GM15510 (cell line): ENCODE data around the gene ZDHHC8.
A peak's percentile ranks its signal among the peaks of the same experiment; 100 is the strongest.

Source experiments
- POLR2A ChIP-seq: IDR thresholded peaks from 3 replicates; pipeline ENCODE4 v1.6.1; 2011; ENCODE audit warnings: borderline replicate concordance; ENCODE audit not compliant: insufficient read length; ENCODE audit errors: extremely low read depth

Gene ZDHHC8

GRCh38 chr22:20108757-20109230 lies 22.8 kb upstream of the ZDHHC8 start:
- no peak for TF ChIP-seq POLR2A

GRCh38 chr22:20109411-20110358 lies 21.9 kb upstream of the ZDHHC8 start:
- TF ChIP-seq POLR2A: peak; percentile 1

DNA sequence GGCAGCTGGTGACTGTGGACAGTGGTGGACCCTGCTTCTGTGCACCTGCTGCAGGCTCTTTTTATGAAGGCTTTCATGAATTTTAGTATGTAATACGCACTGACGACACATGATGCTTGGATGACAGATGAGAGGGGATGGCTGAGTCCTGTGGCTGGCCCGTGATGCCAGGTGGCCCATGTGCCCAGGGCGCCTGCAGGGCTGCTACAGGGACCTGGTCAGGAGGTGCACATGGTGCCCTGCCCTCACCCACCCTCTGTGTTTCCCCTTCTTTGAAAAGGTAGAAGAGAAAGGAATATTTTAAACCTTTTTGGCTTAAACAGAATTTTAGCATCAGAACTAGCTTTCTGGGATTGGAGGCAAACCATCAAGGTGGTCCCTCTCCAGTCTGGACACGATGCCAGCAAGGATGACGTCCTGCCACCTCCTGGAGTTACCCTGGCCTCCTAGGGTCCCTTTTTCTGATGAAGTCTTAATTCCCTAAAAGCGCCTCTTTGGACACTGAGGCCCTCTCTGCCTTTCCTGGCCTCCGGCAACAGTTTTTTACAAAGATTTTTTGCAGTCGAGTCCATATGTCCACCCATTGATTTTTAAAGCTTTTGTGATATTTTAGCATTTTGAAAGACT lies 21.1 kb upstream of the ZDHHC8 start:
- TF ChIP-seq POLR2A: no peak

DNA sequence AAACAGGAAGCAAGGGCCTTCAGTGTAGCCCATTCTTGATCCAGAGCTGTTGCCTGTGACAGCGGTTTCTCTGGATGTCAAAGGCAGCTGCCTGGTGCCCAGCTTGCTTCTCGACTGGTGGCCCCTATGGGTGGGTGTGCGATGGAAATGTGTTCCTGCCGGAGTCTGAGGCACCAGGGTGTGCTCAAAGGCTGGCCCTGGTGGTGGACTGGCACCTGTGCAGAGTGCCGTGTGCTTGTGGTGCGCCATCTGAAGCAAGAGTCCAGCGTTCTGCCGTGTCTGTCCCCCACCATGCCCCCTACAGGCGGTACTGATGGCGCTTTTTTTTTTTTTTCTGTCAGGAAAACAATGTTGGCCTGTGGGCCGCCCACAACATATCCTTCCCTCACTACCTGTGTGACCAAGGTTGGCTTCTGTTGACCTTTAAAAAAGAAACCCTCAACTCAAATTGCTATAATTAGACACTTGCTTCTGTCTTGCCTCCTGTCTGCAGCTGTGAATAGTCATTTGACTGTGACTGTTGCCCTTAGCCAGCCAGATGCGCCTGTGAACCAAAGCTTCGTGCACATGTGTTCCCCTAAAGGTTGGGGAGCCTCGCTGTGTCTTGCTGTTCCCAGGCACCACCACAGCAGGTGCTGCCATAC lies 20.4 kb upstream of the ZDHHC8 start:
- TF ChIP-seq POLR2A: peak; percentile 31

DNA sequence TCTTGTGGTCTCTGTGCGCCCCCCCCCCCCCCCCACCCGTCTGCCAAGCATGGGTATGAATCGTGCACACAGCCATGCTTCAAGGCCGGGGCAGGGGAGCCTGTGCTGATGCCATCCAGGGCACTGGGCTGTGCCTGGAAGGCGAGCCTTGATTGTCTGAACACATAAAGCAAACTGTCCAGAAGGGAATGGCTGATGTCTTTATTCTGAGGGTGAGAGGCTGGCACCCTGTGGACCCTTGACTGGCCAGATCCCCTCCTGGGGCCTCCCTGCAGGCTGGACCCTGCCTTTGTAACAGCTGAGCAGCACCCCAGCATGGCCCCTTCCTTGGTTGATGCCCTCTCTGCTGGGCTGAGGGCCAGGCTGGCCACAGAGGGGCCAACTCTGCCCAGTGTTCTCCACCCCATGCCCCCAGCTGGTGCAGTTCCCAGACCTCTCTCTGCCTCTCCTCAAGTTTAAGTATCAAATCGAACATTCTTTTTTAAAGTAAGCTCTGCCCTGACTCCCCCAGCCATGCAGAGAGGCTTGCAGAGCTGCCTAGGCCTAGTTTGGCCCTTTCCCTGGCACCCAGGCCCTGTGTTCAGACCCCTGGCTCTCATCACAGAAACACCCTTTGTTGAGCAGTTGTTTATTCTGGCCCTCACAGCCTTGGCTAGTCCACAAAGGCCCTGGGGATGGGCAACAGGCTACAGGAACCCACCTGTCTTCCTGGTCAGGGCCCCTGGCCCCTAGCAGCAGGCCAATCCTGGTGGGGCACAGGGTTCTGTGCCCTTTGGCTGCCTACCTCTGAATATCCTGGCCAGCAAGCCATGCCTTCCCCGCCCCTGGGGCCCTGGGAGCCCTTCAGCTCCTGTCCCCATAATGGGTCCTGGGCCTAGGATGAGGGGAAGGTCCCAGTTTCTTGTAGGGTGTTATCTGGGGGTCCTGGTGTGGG lies 19.6 kb upstream of the ZDHHC8 start:
- TF ChIP-seq POLR2A: peak; percentile 22

GRCh38 chr22:20112623-20113511 lies 18.7 kb upstream of the ZDHHC8 start:
- TF ChIP-seq POLR2A: no peak

DNA sequence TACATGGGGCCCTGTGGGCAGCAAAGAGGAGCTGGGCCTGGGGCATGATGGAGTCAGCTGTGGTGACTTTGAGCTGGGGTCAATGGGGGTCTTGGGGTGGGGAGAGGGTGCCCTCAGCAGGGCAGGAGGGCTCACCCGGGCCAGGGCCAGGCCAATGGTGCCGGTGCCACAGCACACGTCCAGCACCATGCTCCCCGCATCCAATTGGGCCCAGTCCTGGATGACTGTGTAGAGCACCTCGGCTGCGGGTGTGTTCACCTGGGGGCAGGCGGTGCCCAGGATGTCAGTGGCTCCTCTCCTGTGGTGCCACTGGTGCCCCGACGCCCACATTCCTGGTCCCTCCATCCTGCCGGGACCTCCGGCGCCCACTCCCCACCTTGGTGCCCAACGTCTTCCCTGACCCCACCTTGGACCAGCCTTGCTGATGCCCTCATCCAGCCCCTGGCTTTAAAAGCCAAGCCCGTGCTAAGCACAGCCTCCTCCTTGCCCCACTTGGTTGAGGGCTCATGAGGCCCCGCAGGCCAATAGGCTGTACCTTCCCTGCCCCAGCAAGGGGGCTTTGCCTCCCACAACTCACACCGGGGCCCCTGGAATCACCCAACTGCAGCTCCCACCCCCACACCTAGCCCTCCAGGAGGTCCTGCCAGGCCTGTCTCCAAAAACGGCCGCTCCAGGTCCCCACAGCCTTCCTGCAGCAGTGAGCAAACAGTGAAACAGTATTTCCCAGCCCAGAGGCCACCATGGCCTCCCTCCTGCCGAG lies 17.9 kb upstream of the ZDHHC8 start:
- no peak for TF ChIP-seq POLR2A

DNA sequence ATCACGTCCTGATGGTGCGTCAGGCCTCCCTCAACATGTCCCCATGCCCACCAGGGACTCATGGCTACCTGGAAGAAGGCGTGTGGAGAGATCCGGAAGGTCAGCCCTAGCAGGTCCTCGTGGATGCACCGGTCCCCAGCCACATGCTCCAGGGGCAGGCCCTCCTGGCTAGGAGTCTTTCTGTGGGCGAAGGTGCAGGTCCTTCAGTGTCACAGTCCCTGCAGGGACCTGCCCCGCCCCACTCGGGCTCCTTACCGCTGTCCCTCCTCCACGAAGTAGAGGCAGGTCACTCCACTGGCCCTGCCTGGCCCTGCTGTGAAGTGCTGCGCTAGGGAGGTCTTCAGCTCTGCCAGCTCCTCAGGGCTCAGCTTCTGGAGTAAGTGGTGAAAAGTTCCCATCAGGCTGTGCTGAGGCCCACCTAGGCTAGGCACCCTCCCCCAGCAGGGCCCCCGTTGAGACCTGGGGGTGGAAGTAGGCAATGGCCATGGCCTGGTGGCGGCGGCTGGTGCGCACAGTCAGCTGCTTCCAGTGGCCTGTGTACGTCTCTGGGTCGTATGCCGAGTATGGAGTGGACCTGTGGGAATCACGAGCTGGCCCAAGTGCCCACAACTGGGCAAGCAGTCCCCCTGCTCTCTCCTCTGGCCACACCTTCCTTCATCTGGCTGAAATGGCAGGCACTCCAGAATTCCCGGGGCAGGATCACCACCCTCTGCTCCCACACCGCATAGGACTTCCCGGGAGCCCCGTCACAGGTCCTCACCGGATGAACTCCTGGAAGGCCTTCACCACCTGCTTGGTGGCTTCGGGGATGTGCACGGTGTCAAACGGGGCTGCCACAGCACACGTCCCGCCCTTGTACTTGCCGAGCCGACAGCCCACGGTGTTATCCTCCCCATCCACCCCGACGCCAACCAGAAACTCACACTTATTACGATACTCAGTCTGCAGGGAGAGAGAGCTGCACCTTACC lies 16.8 kb upstream of the ZDHHC8 start:
- TF ChIP-seq POLR2A: no peak

GRCh38 chr22:20115691-20116375 lies 15.8 kb upstream of the ZDHHC8 start, which contains the start of gene RANBP1:
Gene RANBP1, plus strand, starts transcription at chr22:20116104. Its CDS starts 81 bp downstream, at chr22:20116185.
- TF ChIP-seq POLR2A: no peak

GRCh38 chr22:20116376-20116950 lies 15.1 kb upstream of the ZDHHC8 start:
- no peak for TF ChIP-seq POLR2A

- peak; percentile 61 for TF ChIP-seq POLR2A
These were observed 14.5 kb upstream of the ZDHHC8 start, which contains the start of gene TRMT2A for GRCh38 chr22:20116951-20117632. Gene TRMT2A, minus strand, starts transcription at chr22:20117226. Its CDS starts 320 bp downstream, at chr22:20116906.
